Pericardium fibroblast (primary cell): Measurements from ENCODE around the gene CNTNAP3B. TPM values are rescaled to one million over a fixed set of nuclear protein-coding genes. Genes with fewer than 3 reads are reported as not detected.

Experiments
- total RNA-seq: library from RNA; depleted of rRNA; stranded (reverse); fragments of >200 nt; gene quantifications from 2 replicates; pipeline ENCODE4 v1.2.3, GENCODE V29; 2015

Gene CNTNAP3B
- total RNA-seq, result 2.7 and 4.8 TPM in 2 replicates

DNA sequence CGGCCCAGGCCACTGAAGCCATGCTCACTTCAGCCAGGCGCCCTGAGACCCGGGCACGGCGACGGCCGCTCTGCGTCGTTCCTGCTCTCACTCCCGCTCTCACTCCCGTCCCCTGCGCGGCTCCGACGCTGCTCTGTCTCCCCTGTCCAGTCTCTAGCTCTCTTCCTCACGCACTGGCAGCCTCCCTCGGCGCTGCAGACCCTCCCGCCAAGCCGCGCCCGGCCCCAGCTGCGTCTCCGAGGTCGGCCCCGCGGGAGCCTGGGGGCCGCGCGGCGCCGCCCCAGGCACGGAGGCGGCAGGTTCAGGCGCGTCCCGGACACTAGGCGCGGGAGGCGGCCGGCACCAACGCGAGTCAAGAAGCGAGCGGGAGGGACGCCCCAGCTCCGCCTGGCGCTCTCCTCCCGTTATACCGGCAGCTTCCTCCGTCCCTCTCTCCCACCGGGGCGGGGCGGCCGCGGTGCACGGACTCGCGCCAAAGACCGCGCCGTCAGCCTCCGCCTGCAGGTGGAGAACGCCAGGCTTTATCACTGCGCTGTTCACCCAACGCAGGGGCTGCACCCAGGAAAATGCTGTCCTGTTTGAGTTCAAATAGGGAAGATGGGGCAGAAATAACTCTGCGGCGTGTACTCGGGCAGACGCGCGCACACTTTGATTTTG is at the start of gene CNTNAP3B:
Gene CNTNAP3B, minus strand, starts transcription at position 354 of the 657 bp plus-strand sequence. Its CDS starts 332 bp downstream, at position 22.

Other genes with a start within 250 kb of the CNTNAP3B start
- gene SPATA31A6, start 54.2 kb upstream of the CNTNAP3B start, total RNA-seq, result not detected in 2 replicates